HG03457 (cell line): ENCODE measurements around the gene EXTL1.
A peak's percentile ranks its signal among the peaks of the same experiment; 100 is the strongest.

Experiments used
- ATAC-seq: cut with Tn5 transposase; IDR thresholded peaks from one replicate; pipeline ENCODE4 v1.9.1; 2021; ENCODE audit warnings: moderate number of reproducible peaks; ENCODE audit not compliant: unreplicated experiment

Gene EXTL1

GRCh38 chr1:25996966-25997827 is 24.4 kb upstream of the EXTL1 start:
- no peak for ATAC-seq

- peak; percentile 91 for ATAC-seq
Measured at GRCh38 chr1:25997828-25998761, 23.5 kb upstream of the EXTL1 start, which contains the start of gene PAFAH2. Gene PAFAH2 (minus strand): TSS chr1:25998063. CDS start chr1:25990816, 7,247 bp downstream.

- ATAC-seq, result no peak
Measured at GRCh38 chr1:25999041-25999800, 22.4 kb upstream of the EXTL1 start.

- no peak for ATAC-seq
Measured at GRCh38 chr1:26003262-26003661, 18.3 kb upstream of the EXTL1 start.

GRCh38 chr1:26003756-26004155 is 17.8 kb upstream of the EXTL1 start:
- ATAC-seq, result no peak

GRCh38 chr1:26005434-26006105 is 16.0 kb upstream of the EXTL1 start:
- no peak for ATAC-seq

GRCh38 chr1:26006710-26007109 is 14.9 kb upstream of the EXTL1 start:
- ATAC-seq, result no peak

GRCh38 chr1:26009796-26010447 is 11.7 kb upstream of the EXTL1 start:
- no peak for ATAC-seq

GRCh38 chr1:26010825-26011224 is 10.8 kb upstream of the EXTL1 start:
- ATAC-seq, result no peak

GRCh38 chr1:26012864-26013263 is 8.7 kb upstream of the EXTL1 start:
- no peak for ATAC-seq

GRCh38 chr1:26014179-26014578 is 7.4 kb upstream of the EXTL1 start:
- no peak for ATAC-seq

- ATAC-seq, result no peak
Measured at GRCh38 chr1:26015358-26015757, 6.2 kb upstream of the EXTL1 start.

GRCh38 chr1:26016258-26016952 is 5.2 kb upstream of the EXTL1 start:
- no peak for ATAC-seq

GRCh38 chr1:26016953-26017545 is 4.5 kb upstream of the EXTL1 start:
- no peak for ATAC-seq

GRCh38 chr1:26017606-26018005 is 4.0 kb upstream of the EXTL1 start:
- ATAC-seq, result no peak

GRCh38 chr1:26019641-26020315 is 1.8 kb upstream of the EXTL1 start:
- no peak for ATAC-seq

- no peak for ATAC-seq
Measured at GRCh38 chr1:26020330-26020768, 1.2 kb upstream of the EXTL1 start.

GRCh38 chr1:26020941-26021646 is 481 bp upstream of the EXTL1 start:
- ATAC-seq, result no peak
